Glutamatergic neuron (in vitro differentiated cells): ENCODE measurements around the gene BSDC1. TPM values are rescaled to one million over a fixed set of nuclear protein-coding genes. Genes with fewer than 3 reads are reported as not detected.

ENCODE experiments used
- DNase-seq: peaks from one replicate; pipeline ENCODE4 v3.0.0; 2022
- H3K27ac Mint-ChIP-seq: one replicate; pipeline ENCODE4 v1.8.0; 2020; ENCODE audit warnings: mild to moderate bottlenecking, mixed read lengths, inconsistent platforms; ENCODE audit not compliant: unreplicated experiment
- H3K27me3 Mint-ChIP-seq: one replicate; pipeline ENCODE4 v1.8.0; 2020; ENCODE audit warnings: mild to moderate bottlenecking, moderate library complexity, mixed read lengths, inconsistent platforms; ENCODE audit not compliant: unreplicated experiment
- H3K36me3 Mint-ChIP-seq: one replicate; pipeline ENCODE4 v1.8.0; 2020; ENCODE audit warnings: mild to moderate bottlenecking, mixed read lengths, inconsistent platforms; ENCODE audit not compliant: unreplicated experiment
- H3K4me1 Mint-ChIP-seq: one replicate; pipeline ENCODE4 v1.8.0; 2020; ENCODE audit warnings: mild to moderate bottlenecking, low read depth, mixed read lengths, inconsistent platforms; ENCODE audit not compliant: unreplicated experiment
- H3K4me3 Mint-ChIP-seq: one replicate; pipeline ENCODE4 v1.8.0; 2020; ENCODE audit warnings: mild to moderate bottlenecking, mixed read lengths, inconsistent platforms; ENCODE audit not compliant: unreplicated experiment
- H3K9me3 Mint-ChIP-seq: one replicate; pipeline ENCODE4 v1.8.0; 2020; ENCODE audit warnings: mild to moderate bottlenecking, moderate library complexity, mixed read lengths, inconsistent platforms; ENCODE audit not compliant: unreplicated experiment
- CTCF ChIP-seq: fragments of 200-600 bp; sonication (generic); IDR thresholded peaks from one replicate; pipeline ENCODE4 v1.5.0; 2021; ENCODE audit not compliant: partially characterized antibody, unreplicated experiment
- total RNA-seq: library from RNA; stranded (reverse); fragmentation: NEBNext Ultra II Directional; extraction: Animal tissue kit (Norgen Biotek cat#: 25700); gene quantifications from one replicate; pipeline ENCODE4 v1.2.1, GENCODE V29; 2021; ENCODE audit not compliant: unreplicated experiment

BSDC1 gene
- total RNA-seq, 1 donor from 2014 or later, result 161 TPM

GRCh38 chr1:32337855-32338636 lies 56.2 kb downstream of the BSDC1 start:
- peaks cover 4% of the 10 kb centered on the region for H3K36me3 Mint-ChIP-seq
- DNase-seq, result no peak
- no peak for TF ChIP-seq CTCF
- H3K9me3 Mint-ChIP-seq, result peaks cover 15% of the 10 kb centered on the region
- peaks cover 21% of the 10 kb centered on the region for H3K4me1 Mint-ChIP-seq
- H3K4me3 Mint-ChIP-seq, result peak overlapping the region; percentile 71
- peak overlapping the region; percentile 33 for H3K27ac Mint-ChIP-seq
- H3K27me3 Mint-ChIP-seq, result peaks cover 8% of the 10 kb centered on the region

GRCh38 chr1:32336963-32337675 lies 57.1 kb downstream of the BSDC1 start:
- Mint-ChIP-seq H3K27me3 (peaks cover 8% of the 10 kb centered on the region), H3K27ac (peak overlapping the region; percentile 64), H3K36me3 (peaks cover 4% of the 10 kb centered on the region), H3K4me3 (peak overlapping the region; percentile 30), H3K4me1 (peaks cover 22% of the 10 kb centered on the region), H3K9me3 (peaks cover 15% of the 10 kb centered on the region)
- no peak for TF ChIP-seq CTCF
- no peak for DNase-seq

- H3K27ac Mint-ChIP-seq, result peak overlapping the region; percentile 64
- peaks cover 8% of the 10 kb centered on the region for H3K27me3 Mint-ChIP-seq
- H3K9me3 Mint-ChIP-seq, result peaks cover 17% of the 10 kb centered on the region
- DNase-seq, result no peak
- H3K36me3 Mint-ChIP-seq, result peaks cover 5% of the 10 kb centered on the region
- TF ChIP-seq CTCF, result no peak
- H3K4me3 Mint-ChIP-seq, result peak overlapping the region; percentile 30
- H3K4me1 Mint-ChIP-seq, result peaks cover 24% of the 10 kb centered on the region
Observed at GRCh38 chr1:32336591-32336932, 57.7 kb downstream of the BSDC1 start.

- Mint-ChIP-seq H3K36me3 (peaks cover 10% of the 10 kb centered on the region), H3K9me3 (peaks cover 17% of the 10 kb centered on the region), H3K4me3 (peak within 1 kb of the TSS; percentile 92), H3K4me1 (peaks cover 24% of the 10 kb centered on the region), H3K27ac (peak within 1 kb of the TSS; percentile 85), H3K27me3 (peaks cover 8% of the 10 kb centered on the region)
- no peak for TF ChIP-seq CTCF
- DNase-seq, result peak; percentile 90
Observed at GRCh38 chr1:32335790-32336590, 58.3 kb downstream of the BSDC1 start, which contains the start of gene MARCKSL1. MARCKSL1 (minus strand) TSS chr1:32336233; CDS start chr1:32336033, 200 bp downstream.
